ENCODE measurements around the gene P3H2.

P3H2 gene

DNA sequence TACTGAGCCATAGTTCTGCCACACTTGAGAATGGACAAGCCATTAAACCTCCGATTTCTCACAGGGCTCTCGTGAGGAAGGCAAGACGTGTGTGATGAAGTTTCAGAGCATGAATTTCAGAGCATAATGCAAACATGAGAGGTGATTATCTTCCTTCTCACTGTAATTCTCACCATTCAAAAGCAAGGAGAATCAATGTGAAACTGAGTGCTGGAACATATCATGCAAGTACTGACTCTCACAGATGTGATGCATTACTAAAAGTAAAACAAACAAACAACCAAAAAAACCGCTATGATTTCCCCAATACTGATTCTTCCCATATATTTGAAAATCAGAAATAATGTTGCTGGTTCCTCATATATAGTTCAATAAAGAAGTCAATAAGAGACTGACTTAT, 23.7 kb downstream of the P3H2 start:
- no peak overlapping the region for H2AFZ ChIP-seq (ENCODE audit: low read depth, low read length)
- no peak overlapping the region for H3K9ac ChIP-seq (ENCODE audit: low read depth, low read length)
- H3K4me3 ChIP-seq (ENCODE audit: low read depth in 1 of 2, low read length in 2 of 2), result no peak overlapping the region
- ATAC-seq (ENCODE audit: insufficient read depth, low read depth), result no peak
- no peak overlapping the region for H3K4me2 ChIP-seq (ENCODE audit: insufficient read depth, low read length)
- H3K27ac ChIP-seq (ENCODE audit: low read length), result no peak overlapping the region
- no peak for DNase-seq
- H3K79me2 ChIP-seq (ENCODE audit: insufficient read depth, low read length), result no peaks in the 10 kb centered on the region
- H3K27me3 ChIP-seq (ENCODE audit: insufficient read depth, low read length, poor library complexity), result no peaks in the 10 kb centered on the region
- TF ChIP-seq, protein P1, sequence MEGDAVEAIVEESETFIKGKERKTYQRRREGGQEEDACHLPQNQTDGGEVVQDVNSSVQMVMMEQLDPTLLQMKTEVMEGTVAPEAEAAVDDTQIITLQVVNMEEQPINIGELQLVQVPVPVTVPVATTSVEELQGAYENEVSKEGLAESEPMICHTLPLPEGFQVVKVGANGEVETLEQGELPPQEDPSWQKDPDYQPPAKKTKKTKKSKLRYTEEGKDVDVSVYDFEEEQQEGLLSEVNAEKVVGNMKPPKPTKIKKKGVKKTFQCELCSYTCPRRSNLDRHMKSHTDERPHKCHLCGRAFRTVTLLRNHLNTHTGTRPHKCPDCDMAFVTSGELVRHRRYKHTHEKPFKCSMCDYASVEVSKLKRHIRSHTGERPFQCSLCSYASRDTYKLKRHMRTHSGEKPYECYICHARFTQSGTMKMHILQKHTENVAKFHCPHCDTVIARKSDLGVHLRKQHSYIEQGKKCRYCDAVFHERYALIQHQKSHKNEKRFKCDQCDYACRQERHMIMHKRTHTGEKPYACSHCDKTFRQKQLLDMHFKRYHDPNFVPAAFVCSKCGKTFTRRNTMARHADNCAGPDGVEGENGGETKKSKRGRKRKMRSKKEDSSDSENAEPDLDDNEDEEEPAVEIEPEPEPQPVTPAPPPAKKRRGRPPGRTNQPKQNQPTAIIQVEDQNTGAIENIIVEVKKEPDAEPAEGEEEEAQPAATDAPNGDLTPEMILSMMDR (IDR thresholded peaks at IDR 0.05; ENCODE audit: borderline replicate concordance, extremely low read depth, low read length, poor library complexity, severe bottlenecking), result no peak
- TF ChIP-seq EZH2 (IDR thresholded peaks at IDR 0.05; ENCODE audit: borderline replicate concordance, low read depth, low read length, severe bottlenecking), result no peak
- no peaks in the 10 kb centered on the region for H4K20me1 ChIP-seq (ENCODE audit: insufficient read depth, low read length)
- H3K36me3 ChIP-seq (ENCODE audit: insufficient read depth, low read length), result no peaks in the 10 kb centered on the region
- no peaks in the 10 kb centered on the region for H3K4me1 ChIP-seq (ENCODE audit: insufficient read depth, low read length)
- H3K9me3 ChIP-seq (ENCODE audit: insufficient read depth, low read length, severe bottlenecking), result no peaks in the 10 kb centered on the region

DNA sequence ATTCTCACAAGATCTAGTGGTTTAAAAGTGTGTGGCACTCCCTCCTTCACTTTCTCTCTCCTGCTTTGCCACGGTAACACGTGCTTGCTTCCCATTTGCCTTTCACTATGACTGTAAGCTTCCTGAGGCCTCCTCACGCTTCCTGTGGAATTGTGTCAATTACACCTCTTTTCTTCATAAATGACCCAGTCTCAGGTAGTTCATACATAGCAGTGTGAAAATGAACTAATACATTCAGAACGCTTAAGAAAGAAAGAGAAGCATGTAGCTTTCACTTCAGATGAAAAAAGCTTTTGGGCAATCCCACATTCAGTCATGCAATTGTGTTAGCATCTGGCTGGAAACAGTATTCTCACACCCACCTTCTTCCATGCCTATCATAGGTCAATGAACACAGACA, 24.4 kb downstream of the P3H2 start:
- DNase-seq (no peak), ATAC-seq (ENCODE audit: insufficient read depth, low read depth) (no peak)
- Histone ChIP-seq H2AFZ (ENCODE audit: low read depth, low read length) (no peak overlapping the region), H3K9ac (ENCODE audit: low read depth, low read length) (no peak overlapping the region), H3K4me1 (ENCODE audit: insufficient read depth, low read length) (no peaks in the 10 kb centered on the region), H3K9me3 (ENCODE audit: insufficient read depth, low read length, severe bottlenecking) (no peaks in the 10 kb centered on the region), H3K36me3 (ENCODE audit: insufficient read depth, low read length) (no peaks in the 10 kb centered on the region), H3K4me3 (ENCODE audit: low read depth in 1 of 2, low read length in 2 of 2) (no peak overlapping the region), H3K4me2 (ENCODE audit: insufficient read depth, low read length) (no peak overlapping the region), H3K27ac (ENCODE audit: low read length) (no peak overlapping the region), H3K79me2 (ENCODE audit: insufficient read depth, low read length) (no peaks in the 10 kb centered on the region), H4K20me1 (ENCODE audit: insufficient read depth, low read length) (no peaks in the 10 kb centered on the region), H3K27me3 (ENCODE audit: insufficient read depth, low read length, poor library complexity) (no peaks in the 10 kb centered on the region)
- TF ChIP-seq EZH2 (IDR thresholded peaks at IDR 0.05; ENCODE audit: borderline replicate concordance, low read depth, low read length, severe bottlenecking), result no peak
- TF ChIP-seq, protein P1 (IDR thresholded peaks at IDR 0.05; ENCODE audit: borderline replicate concordance, extremely low read depth, low read length, poor library complexity, severe bottlenecking), result no peak

DNA sequence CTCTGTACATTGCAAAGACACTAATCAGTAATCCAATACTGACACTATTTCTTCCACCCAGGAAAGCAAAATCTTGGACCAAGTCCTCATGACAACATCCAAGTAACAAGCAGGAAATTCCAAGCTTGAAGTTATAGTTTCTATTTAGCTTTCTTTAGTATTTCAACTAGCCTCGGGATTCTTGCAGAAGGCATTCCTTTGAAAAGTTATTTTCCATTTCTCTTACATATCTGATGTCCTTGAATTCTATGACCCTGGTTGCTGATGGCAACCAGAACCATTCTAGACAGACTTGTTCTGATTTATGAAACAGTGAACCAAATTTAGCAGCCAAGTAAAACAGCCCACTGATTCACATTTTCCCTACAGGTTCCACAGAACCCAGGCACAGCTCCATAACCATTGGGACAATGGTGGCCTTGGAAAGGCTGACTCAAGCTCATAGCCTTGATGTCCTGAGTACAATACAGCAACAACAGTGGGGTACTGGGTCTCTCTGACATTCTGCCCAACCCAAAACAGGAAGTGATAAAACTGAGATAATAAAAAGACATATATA, 26.5 kb downstream of the P3H2 start:
- H3K79me2 ChIP-seq (ENCODE audit: insufficient read depth, low read length), result no peaks in the 10 kb centered on the region
- H3K36me3 ChIP-seq (ENCODE audit: insufficient read depth, low read length), result no peaks in the 10 kb centered on the region
- TF ChIP-seq, protein P1 (IDR thresholded peaks at IDR 0.05; ENCODE audit: borderline replicate concordance, extremely low read depth, low read length, poor library complexity, severe bottlenecking), result no peak
- no peak for TF ChIP-seq EZH2 (IDR thresholded peaks at IDR 0.05; ENCODE audit: borderline replicate concordance, low read depth, low read length, severe bottlenecking)
- H3K4me3 ChIP-seq (ENCODE audit: low read depth in 1 of 2, low read length in 2 of 2), result no peak overlapping the region
- no peaks in the 10 kb centered on the region for H4K20me1 ChIP-seq (ENCODE audit: insufficient read depth, low read length)
- no peak overlapping the region for H3K27ac ChIP-seq (ENCODE audit: low read length)
- no peak for ATAC-seq (ENCODE audit: insufficient read depth, low read depth)
- no peak overlapping the region for H2AFZ ChIP-seq (ENCODE audit: low read depth, low read length)
- H3K9ac ChIP-seq (ENCODE audit: low read depth, low read length), result no peak overlapping the region
- no peaks in the 10 kb centered on the region for H3K27me3 ChIP-seq (ENCODE audit: insufficient read depth, low read length, poor library complexity)
- no peaks in the 10 kb centered on the region for H3K9me3 ChIP-seq (ENCODE audit: insufficient read depth, low read length, severe bottlenecking)
- DNase-seq, result no peak
- H3K4me2 ChIP-seq (ENCODE audit: insufficient read depth, low read length), result no peak overlapping the region
- H3K4me1 ChIP-seq (ENCODE audit: insufficient read depth, low read length), result no peaks in the 10 kb centered on the region

DNA sequence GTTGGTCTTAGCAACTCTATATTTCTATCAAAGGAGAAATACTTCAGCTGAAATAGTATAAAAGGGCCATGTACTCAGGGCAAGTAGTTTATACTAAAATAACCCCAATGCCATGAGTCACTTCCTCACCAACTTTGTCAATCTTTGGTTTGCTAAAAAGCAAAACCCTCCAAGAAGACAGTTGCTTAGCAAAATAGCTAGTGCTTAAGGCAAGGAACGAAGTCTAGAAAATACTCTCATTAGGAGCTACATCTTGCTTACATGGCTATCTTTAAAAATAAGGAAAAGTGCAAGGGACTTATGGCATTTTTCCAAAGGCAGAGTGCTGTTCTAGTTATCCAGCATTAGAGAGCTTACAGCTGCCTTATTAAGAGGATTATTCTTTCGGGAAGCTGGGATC, 28.4 kb downstream of the P3H2 start:
- Histone ChIP-seq H3K27me3 (ENCODE audit: insufficient read depth, low read length, poor library complexity) (no peaks in the 10 kb centered on the region), H2AFZ (ENCODE audit: low read depth, low read length) (no peak overlapping the region), H4K20me1 (ENCODE audit: insufficient read depth, low read length) (no peaks in the 10 kb centered on the region), H3K79me2 (ENCODE audit: insufficient read depth, low read length) (no peaks in the 10 kb centered on the region), H3K9me3 (ENCODE audit: insufficient read depth, low read length, severe bottlenecking) (no peaks in the 10 kb centered on the region), H3K36me3 (ENCODE audit: insufficient read depth, low read length) (no peaks in the 10 kb centered on the region), H3K4me3 (ENCODE audit: low read depth in 1 of 2, low read length in 2 of 2) (no peak overlapping the region), H3K4me1 (ENCODE audit: insufficient read depth, low read length) (no peaks in the 10 kb centered on the region), H3K27ac (ENCODE audit: low read length) (no peak overlapping the region), H3K9ac (ENCODE audit: low read depth, low read length) (no peak overlapping the region), H3K4me2 (ENCODE audit: insufficient read depth, low read length) (no peak overlapping the region)
- no peak for DNase-seq
- TF ChIP-seq, protein P1 (IDR thresholded peaks at IDR 0.05; ENCODE audit: borderline replicate concordance, extremely low read depth, low read length, poor library complexity, severe bottlenecking), result no peak
- TF ChIP-seq EZH2 (IDR thresholded peaks at IDR 0.05; ENCODE audit: borderline replicate concordance, low read depth, low read length, severe bottlenecking), result no peak
- ATAC-seq (ENCODE audit: insufficient read depth, low read depth), result no peak
